Measurements from ENCODE around the gene DUOXA2.

Gene DUOXA2

DNA sequence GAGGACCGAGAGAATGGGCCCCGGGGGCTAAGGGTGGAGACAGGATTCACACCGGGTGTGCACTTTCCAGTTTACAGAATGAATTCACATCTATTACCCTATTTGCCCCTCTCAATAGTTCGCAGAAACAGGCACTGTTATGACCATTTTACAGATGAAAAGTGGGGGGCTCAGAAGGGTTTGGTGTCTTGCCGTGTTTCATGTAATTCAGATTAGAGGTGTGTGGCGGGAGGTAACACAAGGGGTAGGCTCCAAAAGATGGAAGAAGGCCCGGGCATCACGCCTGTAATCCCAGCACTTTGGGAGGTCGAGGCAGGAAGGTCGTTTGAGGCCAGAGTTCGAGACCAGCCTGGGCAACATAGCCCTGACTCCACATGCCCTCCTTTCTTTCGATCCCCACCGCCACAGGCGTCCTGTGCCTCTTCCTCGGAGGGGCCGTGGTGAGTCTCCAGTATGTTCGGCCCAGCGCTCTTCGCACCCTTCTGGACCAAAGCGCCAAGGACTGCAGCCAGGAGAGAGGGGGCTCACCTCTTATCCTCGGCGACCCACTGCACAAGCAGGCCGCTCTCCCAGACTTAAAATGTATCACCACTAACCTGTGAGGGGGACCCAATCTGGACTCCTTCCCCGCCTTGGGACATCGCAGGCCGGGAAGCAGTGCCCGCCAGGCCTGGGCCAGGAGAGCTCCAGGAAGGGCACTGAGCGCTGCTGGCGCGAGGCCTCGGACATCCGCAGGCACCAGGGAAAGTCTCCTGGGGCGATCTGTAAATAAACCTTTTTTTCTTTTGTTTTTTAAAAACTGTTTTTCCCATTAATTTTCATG is 3.4 kb downstream of the DUOXA2 start:
- Histone ChIP-seq H3K36me3 (ENCODE audit: control insufficient read depth, insufficient read depth, low read length) (no peaks in the 10 kb centered on the region), H3K27ac (ENCODE audit: low read length) (no peak overlapping the region), H3K27me3 (ENCODE audit: control insufficient read depth, insufficient read depth, low read length) (peaks cover 55% of the 10 kb centered on the region), H3K4me3 (ENCODE audit: low read length) (no peak overlapping the region), H3K4me1 (ENCODE audit: control insufficient read depth, insufficient read depth, low read length) (peaks cover 4% of the 10 kb centered on the region; the same call in 1 of the 2 replicates), H3K9me3 (ENCODE audit: control insufficient read depth, insufficient read depth, low read length) (no peaks in the 10 kb centered on the region)
- no peak for DNase-seq (ENCODE audit: low read depth, low spot score)
- WGBS (ENCODE audit: insufficient coverage, insufficient read length): no CpG with 5 or more reads among the region's 33 CpGs

- Histone ChIP-seq H3K36me3 (ENCODE audit: control insufficient read depth, insufficient read depth, low read length) (no peaks in the 10 kb centered on the region), H3K27me3 (ENCODE audit: control insufficient read depth, insufficient read depth, low read length) (peaks cover 48% of the 10 kb centered on the region), H3K4me3 (ENCODE audit: low read length) (no peak overlapping the region)
These were observed 4.0 kb downstream of the DUOXA2 start for GRCh38 chr15:45118131-45118588.

DNA sequence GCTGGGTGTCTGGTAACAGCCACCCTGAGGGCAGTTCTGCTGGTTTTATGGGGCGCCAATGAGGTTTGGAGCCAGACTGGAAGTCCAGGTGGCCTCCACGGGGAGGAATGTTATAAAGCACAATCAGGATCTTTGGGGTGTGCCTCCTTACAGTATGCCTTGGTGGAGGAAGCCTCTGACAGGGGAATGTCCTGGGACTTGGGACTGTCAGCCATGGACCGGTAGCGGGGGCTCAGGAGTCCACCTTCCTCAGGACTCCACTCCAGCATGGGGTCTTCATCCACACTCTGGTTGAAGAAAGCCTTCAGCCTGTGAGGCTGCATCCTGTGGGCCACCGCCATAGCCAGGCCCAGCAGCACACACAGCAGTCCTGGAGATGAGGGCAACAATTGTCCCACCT is 4.9 kb downstream of the DUOXA2 start:
- H3K4me1 ChIP-seq (ENCODE audit: control insufficient read depth, insufficient read depth, low read length): peaks cover 4% of the 10 kb centered on the region; the same call in 1 of the 2 replicates
- H3K4me3 ChIP-seq (ENCODE audit: low read length): no peak overlapping the region
- WGBS (ENCODE audit: insufficient coverage, insufficient read length): no CpG with 5 or more reads among the region's 5 CpGs
- no peaks in the 10 kb centered on the region for H3K9me3 ChIP-seq (ENCODE audit: control insufficient read depth, insufficient read depth, low read length)
- H3K27ac ChIP-seq (ENCODE audit: low read length): no peak overlapping the region
- H3K27me3 ChIP-seq (ENCODE audit: control insufficient read depth, insufficient read depth, low read length): peaks cover 43% of the 10 kb centered on the region
- DNase-seq (ENCODE audit: low read depth, low spot score): no peak
- H3K36me3 ChIP-seq (ENCODE audit: control insufficient read depth, insufficient read depth, low read length): no peaks in the 10 kb centered on the region

More at GRCh38 chr15:45118131-45118588, 4.0 kb downstream of the DUOXA2 start:
- peak; percentile 85 for DNase-seq (ENCODE audit: low read depth, low spot score)
- Histone ChIP-seq H3K9me3 (ENCODE audit: control insufficient read depth, insufficient read depth, low read length) (no peaks in the 10 kb centered on the region), H3K4me1 (ENCODE audit: control insufficient read depth, insufficient read depth, low read length) (peaks cover 4% of the 10 kb centered on the region; the same call in 1 of the 2 replicates), H3K27ac (ENCODE audit: low read length) (no peak overlapping the region)
- no CpG with 5 or more reads among the region's 14 CpGs for WGBS (ENCODE audit: insufficient coverage, insufficient read length)

- Histone ChIP-seq H3K27ac (ENCODE audit: low read length) (no peak overlapping the region), H3K4me1 (ENCODE audit: control insufficient read depth, insufficient read depth, low read length) (0 out of 2 replicates have a peak, but pooled peaks cover 2% of the 10 kb centered on the region), H3K36me3 (ENCODE audit: control insufficient read depth, insufficient read depth, low read length) (no peaks in the 10 kb centered on the region), H3K4me3 (ENCODE audit: low read length) (no peak overlapping the region), H3K27me3 (ENCODE audit: control insufficient read depth, insufficient read depth, low read length) (peaks cover 30% of the 10 kb centered on the region), H3K9me3 (ENCODE audit: control insufficient read depth, insufficient read depth, low read length) (no peaks in the 10 kb centered on the region)
- no CpG with 5 or more reads among the region's 10 CpGs for WGBS (ENCODE audit: insufficient coverage, insufficient read length)
- DNase-seq (ENCODE audit: low read depth, low spot score): no peak
These were observed 6.2 kb downstream of the DUOXA2 start for GRCh38 chr15:45120081-45120972.

GRCh38 chr15:45121020-45121419 is 6.9 kb downstream of the DUOXA2 start:
- WGBS (ENCODE audit: insufficient coverage, insufficient read length): no CpG with 5 or more reads among the region's 3 CpGs
- 0 out of 2 replicates have a peak, but pooled peaks cover 2% of the 10 kb centered on the region for H3K4me1 ChIP-seq (ENCODE audit: control insufficient read depth, insufficient read depth, low read length)
- H3K36me3 ChIP-seq (ENCODE audit: control insufficient read depth, insufficient read depth, low read length): no peaks in the 10 kb centered on the region
- no peak for DNase-seq (ENCODE audit: low read depth, low spot score)
- no peak overlapping the region for H3K4me3 ChIP-seq (ENCODE audit: low read length)
- no peaks in the 10 kb centered on the region for H3K9me3 ChIP-seq (ENCODE audit: control insufficient read depth, insufficient read depth, low read length)
- no peak overlapping the region for H3K27ac ChIP-seq (ENCODE audit: low read length)
- peaks cover 28% of the 10 kb centered on the region for H3K27me3 ChIP-seq (ENCODE audit: control insufficient read depth, insufficient read depth, low read length)

- no peaks in the 10 kb centered on the region for H3K36me3 ChIP-seq (ENCODE audit: control insufficient read depth, insufficient read depth, low read length)
- DNase-seq (ENCODE audit: low read depth, low spot score): no peak
- H3K4me1 ChIP-seq (ENCODE audit: control insufficient read depth, insufficient read depth, low read length): no peaks in the 10 kb centered on the region
- H3K27me3 ChIP-seq (ENCODE audit: control insufficient read depth, insufficient read depth, low read length): peaks cover 20% of the 10 kb centered on the region
- no peaks in the 10 kb centered on the region for H3K9me3 ChIP-seq (ENCODE audit: control insufficient read depth, insufficient read depth, low read length)
- no peak overlapping the region for H3K4me3 ChIP-seq (ENCODE audit: low read length)
- no peak overlapping the region for H3K27ac ChIP-seq (ENCODE audit: low read length)
- WGBS (ENCODE audit: insufficient coverage, insufficient read length): no CpG with 5 or more reads among the region's 9 CpGs
These were observed 7.7 kb downstream of the DUOXA2 start for GRCh38 chr15:45121706-45122417.

DNA sequence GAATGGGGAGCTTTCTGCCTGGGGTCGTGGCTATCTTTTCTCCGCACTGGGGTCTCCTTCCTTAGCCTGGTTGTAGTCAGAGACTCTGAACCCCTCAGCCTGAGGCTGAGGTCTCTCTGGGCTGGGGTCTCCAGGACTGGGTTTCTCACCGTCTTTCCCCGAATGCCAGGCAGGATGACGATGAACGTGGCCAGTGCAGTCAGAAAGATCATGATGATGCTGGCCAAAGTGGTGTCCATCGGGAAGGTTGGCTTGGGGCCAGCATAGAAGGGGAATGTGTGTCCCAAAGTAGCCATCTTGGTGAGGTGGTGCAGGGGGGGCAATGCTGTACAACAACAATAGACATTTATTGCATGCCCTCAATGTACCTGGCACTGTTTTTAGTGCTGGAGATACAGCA is 8.6 kb downstream of the DUOXA2 start:
- Histone ChIP-seq H3K27me3 (ENCODE audit: control insufficient read depth, insufficient read depth, low read length) (peaks cover 15% of the 10 kb centered on the region), H3K4me1 (ENCODE audit: control insufficient read depth, insufficient read depth, low read length) (no peaks in the 10 kb centered on the region), H3K36me3 (ENCODE audit: control insufficient read depth, insufficient read depth, low read length) (no peaks in the 10 kb centered on the region), H3K9me3 (ENCODE audit: control insufficient read depth, insufficient read depth, low read length) (no peaks in the 10 kb centered on the region), H3K4me3 (ENCODE audit: low read length) (no peak overlapping the region), H3K27ac (ENCODE audit: low read length) (no peak overlapping the region)
- no peak for DNase-seq (ENCODE audit: low read depth, low spot score)
- WGBS (ENCODE audit: insufficient coverage, insufficient read length): no CpG with 5 or more reads among the region's 7 CpGs

GRCh38 chr15:45123397-45123796 is 9.3 kb downstream of the DUOXA2 start:
- H3K27me3 ChIP-seq (ENCODE audit: control insufficient read depth, insufficient read depth, low read length): peaks cover 19% of the 10 kb centered on the region
- H3K27ac ChIP-seq (ENCODE audit: low read length): no peak overlapping the region
- no peak for DNase-seq (ENCODE audit: low read depth, low spot score)
- no peak overlapping the region for H3K4me3 ChIP-seq (ENCODE audit: low read length)
- no peaks in the 10 kb centered on the region for H3K36me3 ChIP-seq (ENCODE audit: control insufficient read depth, insufficient read depth, low read length)
- H3K9me3 ChIP-seq (ENCODE audit: control insufficient read depth, insufficient read depth, low read length): no peaks in the 10 kb centered on the region
- no peaks in the 10 kb centered on the region for H3K4me1 ChIP-seq (ENCODE audit: control insufficient read depth, insufficient read depth, low read length)

DNA sequence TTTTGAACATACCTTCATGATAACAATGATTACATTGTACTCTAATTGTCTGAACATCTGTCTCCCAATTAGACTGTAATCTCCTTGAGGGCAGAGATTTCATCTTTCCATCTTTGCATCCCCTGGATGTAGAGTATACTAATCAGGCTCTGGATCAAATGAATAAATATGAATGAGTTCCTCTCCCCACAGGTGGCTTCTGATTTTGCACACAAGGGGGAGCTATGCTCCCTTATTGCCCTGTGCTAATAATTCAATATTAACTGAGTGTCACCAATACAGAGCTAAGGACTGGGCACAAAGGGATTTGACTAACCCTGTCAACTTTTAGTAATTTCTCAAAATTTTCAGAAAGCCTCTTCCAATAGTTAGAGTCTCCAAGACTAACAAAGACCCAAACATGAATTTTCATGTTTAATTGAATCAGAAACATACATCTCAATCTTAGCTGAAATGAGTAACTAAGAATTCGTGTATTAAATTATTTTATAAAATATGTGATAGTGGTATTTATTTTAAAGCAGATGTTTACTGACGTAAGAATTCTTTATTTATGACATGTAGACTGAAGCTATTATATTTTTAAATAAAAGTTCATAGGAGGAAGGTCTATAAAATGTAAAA is 12.5 kb downstream of the DUOXA2 start:
- WGBS (ENCODE audit: insufficient coverage, insufficient read length): 95% methylated on average over 2 of the region's 2 CpGs
- Histone ChIP-seq H3K36me3 (ENCODE audit: control insufficient read depth, insufficient read depth, low read length) (no peaks in the 10 kb centered on the region), H3K27me3 (ENCODE audit: control insufficient read depth, insufficient read depth, low read length) (peaks cover 50% of the 10 kb centered on the region), H3K4me3 (ENCODE audit: low read length) (no peak overlapping the region), H3K4me1 (ENCODE audit: control insufficient read depth, insufficient read depth, low read length) (no peaks in the 10 kb centered on the region), H3K9me3 (ENCODE audit: control insufficient read depth, insufficient read depth, low read length) (no peaks in the 10 kb centered on the region), H3K27ac (ENCODE audit: low read length) (no peak overlapping the region)
- DNase-seq (ENCODE audit: low read depth, low spot score): no peak
